Activated CD4-positive, alpha-beta memory T cell treated with anti-CD3 and anti-CD28 coated beads, Interleukin-2, amount 10 ng/mL, durations not matched to agents 7 days and 5 days (primary cell): ENCODE results near the gene FSTL1. TPM values are rescaled to one million over a fixed set of nuclear protein-coding genes. Genes with fewer than 3 reads are reported as not detected.
A peak's percentile ranks its signal among the peaks of the same experiment; 100 is the strongest.

Experiments
- CTCF ChIA-PET: fragments of 350-600 bp; sonication (Branson Sonifier 250); formaldehyde crosslinking; loops from one replicate; lab custom pipeline; 2021; ENCODE audit warnings: antibody characterized with exemption, inconsistent platforms; lab: Charles Lee
- POLR2A ChIA-PET: fragments of 350-600 bp; sonication (Branson Sonifier 250); formaldehyde crosslinking; loops from one replicate; lab custom pipeline; 2021; ENCODE audit warnings: antibody characterized with exemption; lab: Charles Lee
- DNase-seq: peaks from one replicate; pipeline ENCODE4 v3.0.0-alpha.2; 2020
- H3K27ac Mint-ChIP-seq: one replicate; pipeline ENCODE4 v1.8.0; 2021; ENCODE audit warnings: mild to moderate bottlenecking, mixed read lengths
- H3K27me3 Mint-ChIP-seq: one replicate; pipeline ENCODE4 v1.8.0; 2021; ENCODE audit warnings: mixed read lengths
- H3K36me3 Mint-ChIP-seq: one replicate; pipeline ENCODE4 v1.8.0; 2021; ENCODE audit warnings: low read depth, mixed read lengths
- H3K4me1 Mint-ChIP-seq: one replicate; pipeline ENCODE4 v1.8.0; 2021; ENCODE audit warnings: mixed read lengths
- H3K4me3 Mint-ChIP-seq: one replicate; pipeline ENCODE4 v1.8.0; 2021; ENCODE audit warnings: mild to moderate bottlenecking, mixed read lengths
- H3K9me3 Mint-ChIP-seq: one replicate; pipeline ENCODE4 v1.8.0; 2021; ENCODE audit warnings: mixed read lengths
- total RNA-seq, 2 experiments: library from RNA; stranded (reverse); gene quantifications; one replicate each; pipeline ENCODE4 v1.2.3, GENCODE V29; 2021

FSTL1 gene
- total RNA-seq, 2 experiments from 2014 or later, result 0.30 to 0.35 TPM

DNA sequence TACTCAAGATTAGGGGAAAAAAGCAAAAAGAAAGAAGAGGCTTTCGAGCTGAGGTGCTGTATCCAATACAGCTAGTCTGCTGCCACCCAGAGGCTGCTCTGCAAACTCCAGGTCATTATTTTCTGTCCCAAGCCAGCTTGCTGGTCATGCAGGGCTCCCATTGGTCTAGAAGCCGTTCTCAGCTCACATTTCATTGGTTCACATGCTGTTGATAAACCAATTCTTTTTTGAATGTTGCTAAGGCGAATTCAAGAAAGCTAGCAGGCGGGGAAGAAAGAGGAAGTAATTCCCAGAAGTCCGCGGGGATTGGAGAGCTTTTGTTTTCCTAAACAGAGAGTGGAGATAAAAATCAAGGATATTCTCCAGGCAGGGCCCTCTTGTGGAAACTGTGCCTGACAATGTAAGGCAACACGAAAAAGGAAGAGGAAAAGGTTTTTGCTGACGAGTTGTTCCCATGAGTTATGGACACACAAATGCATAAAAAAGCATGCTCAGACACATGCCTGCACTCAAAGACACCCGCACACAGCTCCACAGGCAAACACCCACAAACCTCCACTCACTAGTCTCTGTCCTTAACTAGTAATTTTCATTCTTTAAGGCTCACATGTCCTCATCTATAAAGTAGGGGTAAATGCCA, 33.4 kb downstream of the FSTL1 start:
- DNase-seq, result peak; percentile 91
- Mint-ChIP-seq H3K27me3 (peaks cover 6% of the 10 kb centered on the region), H3K4me1 (peaks cover 19% of the 10 kb centered on the region), H3K27ac (no peak overlapping the region), H3K9me3 (no peaks in the 10 kb centered on the region), H3K4me3 (peak overlapping the region; percentile 71), H3K36me3 (no peaks in the 10 kb centered on the region)
- ChIA-PET POLR2A (interaction anchor here (0.7 to 2.3 kb wide), 6 partner anchors 69 to 526 kb away, joined by 3 to 12 read pairs (median 4); partner anchors contain the start of genes LRRC58 and NDUFB4), CTCF (interaction anchor here (0.6 to 4.6 kb wide), 55 partner anchors 8 to 1535 kb away, joined by 3 to 97 read pairs (median 5); partner anchors contain the start of genes GPR156, GSK3B, LRRC58 and NDUFB4)

GRCh38 chr3:120416868-120417267, 33.9 kb downstream of the FSTL1 start:
- H3K27ac Mint-ChIP-seq, result no peak overlapping the region
- no peaks in the 10 kb centered on the region for H3K36me3 Mint-ChIP-seq
- H3K9me3 Mint-ChIP-seq, result no peaks in the 10 kb centered on the region
- DNase-seq, result peak; percentile 17
- H3K4me1 Mint-ChIP-seq, result peaks cover 19% of the 10 kb centered on the region
- ChIA-PET CTCF (interaction anchor here (0.6 to 4.6 kb wide), 48 partner anchors 7 to 1535 kb away, joined by 3 to 97 read pairs (median 5); partner anchors contain the start of genes GPR156, GSK3B, LRRC58 and NDUFB4), POLR2A (interaction anchor here (0.7 to 2.3 kb wide), 6 partner anchors 68 to 525 kb away, joined by 3 to 12 read pairs (median 4); partner anchors contain the start of genes LRRC58 and NDUFB4)
- peak overlapping the region; percentile 71 for H3K4me3 Mint-ChIP-seq
- peaks cover 6% of the 10 kb centered on the region for H3K27me3 Mint-ChIP-seq

- no peak for DNase-seq
- no peak overlapping the region for H3K27ac Mint-ChIP-seq
- H3K4me1 Mint-ChIP-seq, result peaks cover 19% of the 10 kb centered on the region
- H3K27me3 Mint-ChIP-seq, result peaks cover 6% of the 10 kb centered on the region
- no peaks in the 10 kb centered on the region for H3K9me3 Mint-ChIP-seq
- no peaks in the 10 kb centered on the region for H3K36me3 Mint-ChIP-seq
- ChIA-PET POLR2A (interaction anchor here (1.5 kb wide), 1 partner anchor 171 kb away, joined by 3 read pairs; no protein-coding TSS in a partner anchor), CTCF (interaction anchor here (0.6 to 4.6 kb wide), 5 partner anchors 10 to 524 kb away, joined by 5 to 97 read pairs (median 12); no protein-coding TSS in a partner anchor)
- H3K4me3 Mint-ChIP-seq, result no peak overlapping the region
Observed at GRCh38 chr3:120415756-120416155, 35.0 kb downstream of the FSTL1 start.

DNA sequence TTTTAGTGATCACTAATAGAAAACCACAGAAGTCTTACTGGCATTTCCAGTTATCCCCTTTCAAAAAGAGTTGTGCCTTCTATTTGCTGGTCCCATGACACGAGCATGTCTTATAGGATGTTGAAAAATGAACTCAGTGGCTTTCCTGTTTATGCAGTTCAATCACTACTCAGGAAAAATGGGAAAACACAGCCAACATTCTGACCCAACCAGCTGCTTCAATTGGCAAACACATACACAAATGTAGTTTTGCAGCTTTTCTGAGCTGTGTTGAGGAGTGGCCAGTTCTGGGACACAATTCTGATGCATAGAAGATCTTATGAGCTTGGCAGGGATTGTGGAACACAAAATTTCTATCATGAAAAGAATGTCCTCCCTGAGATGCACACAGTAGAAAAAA, 40.3 kb downstream of the FSTL1 start:
- no peaks in the 10 kb centered on the region for H3K36me3 Mint-ChIP-seq
- no peaks in the 10 kb centered on the region for H3K4me1 Mint-ChIP-seq
- POLR2A ChIA-PET, result no interaction called here
- no peaks in the 10 kb centered on the region for H3K9me3 Mint-ChIP-seq
- H3K27ac Mint-ChIP-seq, result no peak overlapping the region
- CTCF ChIA-PET, result interaction anchor here (1.5 kb wide), 1 partner anchor 12 kb away, joined by 3 read pairs; no protein-coding TSS in a partner anchor
- DNase-seq, result no peak
- H3K27me3 Mint-ChIP-seq, result peaks cover 2% of the 10 kb centered on the region
- no peak overlapping the region for H3K4me3 Mint-ChIP-seq

GRCh38 chr3:120410116-120410515, 40.7 kb downstream of the FSTL1 start:
- Mint-ChIP-seq H3K4me1 (no peaks in the 10 kb centered on the region), H3K27ac (no peak overlapping the region), H3K27me3 (no peaks in the 10 kb centered on the region), H3K4me3 (no peak overlapping the region), H3K36me3 (no peaks in the 10 kb centered on the region), H3K9me3 (no peaks in the 10 kb centered on the region)
- ChIA-PET CTCF (interaction anchor here (0.7 to 1.6 kb wide), 3 partner anchors 7 to 95 kb away, joined by 3 to 6 read pairs (median 3); no protein-coding TSS in a partner anchor), POLR2A (no interaction called here)
- DNase-seq, result no peak

- Mint-ChIP-seq H3K36me3 (no peaks in the 10 kb centered on the region), H3K4me1 (no peaks in the 10 kb centered on the region), H3K27ac (no peak overlapping the region), H3K27me3 (no peaks in the 10 kb centered on the region), H3K9me3 (no peaks in the 10 kb centered on the region), H3K4me3 (no peak overlapping the region)
- CTCF ChIA-PET, result interaction anchor here (1.2 to 1.3 kb wide), 2 partner anchors 10 to 12 kb away, joined by 3 to 6 read pairs; no protein-coding TSS in a partner anchor
- DNase-seq, result no peak
- POLR2A ChIA-PET, result no interaction called here
Observed at GRCh38 chr3:120407508-120408287, 43.1 kb downstream of the FSTL1 start.

- Mint-ChIP-seq H3K27ac (no peak overlapping the region), H3K4me1 (no peaks in the 10 kb centered on the region), H3K36me3 (no peaks in the 10 kb centered on the region), H3K27me3 (no peaks in the 10 kb centered on the region), H3K4me3 (no peak overlapping the region), H3K9me3 (no peaks in the 10 kb centered on the region)
- DNase-seq, result no peak
- ChIA-PET POLR2A (no interaction called here), CTCF (no interaction called here)
Observed at GRCh38 chr3:120404876-120405275, 45.9 kb downstream of the FSTL1 start.

DNA sequence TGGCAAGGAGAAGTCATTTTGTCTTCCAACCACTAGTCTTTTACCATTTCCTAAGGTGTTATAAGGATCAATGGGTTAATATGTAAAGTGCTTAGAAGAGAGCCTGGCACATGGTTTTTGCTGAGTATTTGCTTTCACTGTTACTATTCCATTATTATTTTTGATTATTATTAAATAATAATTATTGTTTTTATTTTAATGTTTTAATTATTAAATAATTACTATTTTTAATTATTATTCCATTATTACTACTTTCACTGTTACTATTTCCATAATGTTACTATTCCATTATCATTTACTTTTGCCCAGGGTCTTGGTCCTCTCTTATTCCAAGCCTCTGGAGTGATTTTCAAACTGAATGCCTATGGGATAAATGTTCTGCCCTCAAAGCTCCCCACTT, 48.5 kb downstream of the FSTL1 start:
- H3K36me3 Mint-ChIP-seq, result no peaks in the 10 kb centered on the region
- no peak overlapping the region for H3K27ac Mint-ChIP-seq
- H3K9me3 Mint-ChIP-seq, result no peaks in the 10 kb centered on the region
- H3K4me3 Mint-ChIP-seq, result no peak overlapping the region
- CTCF ChIA-PET, result interaction anchor here (2.0 kb wide), 1 partner anchor 15 kb away, joined by 5 read pairs; no protein-coding TSS in a partner anchor
- no peaks in the 10 kb centered on the region for H3K4me1 Mint-ChIP-seq
- POLR2A ChIA-PET, result no interaction called here
- H3K27me3 Mint-ChIP-seq, result no peaks in the 10 kb centered on the region
- no peak for DNase-seq

GRCh38 chr3:120399372-120399771, 51.4 kb downstream of the FSTL1 start:
- POLR2A ChIA-PET, result no interaction called here

DNA sequence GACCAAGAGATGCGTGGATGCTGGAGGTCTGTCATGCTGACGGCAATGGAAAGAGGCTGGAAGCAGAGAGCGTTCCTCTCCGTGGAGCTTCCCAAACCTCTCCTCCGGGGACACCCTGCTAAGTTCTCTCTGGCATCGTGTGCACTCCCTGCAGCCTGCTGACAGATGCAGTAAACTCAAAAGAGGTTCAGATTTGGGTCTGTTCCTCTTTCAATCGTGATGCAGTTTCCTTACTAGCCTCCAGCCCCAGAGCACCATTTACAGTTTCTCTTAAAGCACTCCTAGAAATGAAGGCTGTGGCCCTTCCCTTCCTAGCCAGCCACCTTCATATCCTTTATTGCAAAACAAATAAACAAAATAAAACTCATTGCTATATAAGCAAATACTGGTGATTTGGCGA, 54.3 kb downstream of the FSTL1 start:
- ChIA-PET CTCF (interaction anchor here (0.9 kb wide), 1 partner anchor 12 kb away, joined by 3 read pairs; no protein-coding TSS in a partner anchor), POLR2A (no interaction called here)
- Mint-ChIP-seq H3K27ac (no peak overlapping the region), H3K9me3 (no peaks in the 10 kb centered on the region), H3K36me3 (no peaks in the 10 kb centered on the region), H3K4me1 (no peaks in the 10 kb centered on the region), H3K4me3 (no peak overlapping the region), H3K27me3 (peaks cover 5% of the 10 kb centered on the region)
- no peak for DNase-seq

More at GRCh38 chr3:120399372-120399771, 51.4 kb downstream of the FSTL1 start:
- H3K27me3 Mint-ChIP-seq, result peaks cover 2% of the 10 kb centered on the region
- CTCF ChIA-PET, result no interaction called here
- H3K27ac Mint-ChIP-seq, result no peak overlapping the region
- DNase-seq, result no peak
- no peaks in the 10 kb centered on the region for H3K4me1 Mint-ChIP-seq
- H3K4me3 Mint-ChIP-seq, result no peak overlapping the region
- no peaks in the 10 kb centered on the region for H3K36me3 Mint-ChIP-seq
- H3K9me3 Mint-ChIP-seq, result no peaks in the 10 kb centered on the region

DNA sequence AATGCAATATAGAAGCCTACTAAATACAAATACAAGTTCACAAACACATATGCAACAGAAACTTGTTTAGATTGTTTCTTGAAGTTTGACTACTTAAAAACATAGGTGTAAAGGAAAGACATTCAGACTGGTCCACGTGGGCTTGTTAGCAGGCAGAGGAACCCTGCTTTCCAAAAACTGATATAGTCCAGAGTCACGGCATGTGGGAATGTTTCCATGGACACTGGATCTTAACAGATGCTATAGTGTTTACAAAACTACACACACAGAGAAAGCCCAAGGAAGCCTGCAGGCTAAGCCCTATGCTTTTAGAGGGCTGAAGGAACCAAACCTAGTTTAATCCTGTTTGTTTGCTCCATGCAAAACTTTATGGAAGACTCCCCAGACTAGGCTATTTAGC, 56.4 kb downstream of the FSTL1 start:
- POLR2A ChIA-PET, result no interaction called here
- Mint-ChIP-seq H3K27me3 (peaks cover 5% of the 10 kb centered on the region), H3K4me3 (no peak overlapping the region), H3K9me3 (no peaks in the 10 kb centered on the region), H3K27ac (no peak overlapping the region), H3K36me3 (no peaks in the 10 kb centered on the region), H3K4me1 (no peaks in the 10 kb centered on the region)
- CTCF ChIA-PET, result no interaction called here
- DNase-seq, result no peak

- CTCF ChIA-PET, result no interaction called here
- no peak for DNase-seq
- peaks cover 5% of the 10 kb centered on the region for H3K27me3 Mint-ChIP-seq
- no peak overlapping the region for H3K27ac Mint-ChIP-seq
- POLR2A ChIA-PET, result no interaction called here
- no peak overlapping the region for H3K4me3 Mint-ChIP-seq
- H3K4me1 Mint-ChIP-seq, result no peaks in the 10 kb centered on the region
- H3K36me3 Mint-ChIP-seq, result no peaks in the 10 kb centered on the region
- no peaks in the 10 kb centered on the region for H3K9me3 Mint-ChIP-seq
Observed at GRCh38 chr3:120393761-120394160, 57.0 kb downstream of the FSTL1 start.

- DNase-seq, result no peak
- Mint-ChIP-seq H3K4me1 (no peaks in the 10 kb centered on the region), H3K4me3 (no peak overlapping the region), H3K27me3 (peaks cover 5% of the 10 kb centered on the region), H3K27ac (no peak overlapping the region), H3K9me3 (no peaks in the 10 kb centered on the region), H3K36me3 (no peaks in the 10 kb centered on the region)
- CTCF ChIA-PET, result no interaction called here
- POLR2A ChIA-PET, result no interaction called here
Observed at GRCh38 chr3:120393243-120393642, 57.5 kb downstream of the FSTL1 start.
